HG03432 (cell line): ENCODE results near the gene COX6B1.
"Not testable (repeated sequence)": the region's sequence is repeated elsewhere in the genome, so short reads cannot be mapped to it uniquely, and the experiment has no call there.

Experiments
- ATAC-seq: cut with Tn5 transposase; IDR thresholded peaks from one replicate; pipeline ENCODE4 v1.9.1; 2021; ENCODE audit warnings: mild to moderate bottlenecking, moderate library complexity; ENCODE audit not compliant: unreplicated experiment

The COX6B1 gene

GRCh38 chr19:35665157-35665556 is 17.0 kb downstream of the COX6B1 start:
- ATAC-seq: no peak

- no peak for ATAC-seq
Measured at GRCh38 chr19:35665604-35666003, 17.5 kb downstream of the COX6B1 start.

- ATAC-seq: no peak
Measured at GRCh38 chr19:35666251-35666913, 18.3 kb downstream of the COX6B1 start, which contains the start of gene UPK1A. UPK1A (plus strand) TSS chr19:35666517; CDS start chr19:35666813, 296 bp downstream.

GRCh38 chr19:35669566-35669965 is 21.4 kb downstream of the COX6B1 start:
- ATAC-seq: no peak

- no peak for ATAC-seq
Measured at GRCh38 chr19:35669974-35670373, 21.9 kb downstream of the COX6B1 start.

GRCh38 chr19:35670686-35671085 is 22.6 kb downstream of the COX6B1 start:
- no peak for ATAC-seq

GRCh38 chr19:35671818-35672217 is 23.7 kb downstream of the COX6B1 start:
- no peak for ATAC-seq

GRCh38 chr19:35673121-35673804 is 25.1 kb downstream of the COX6B1 start:
- ATAC-seq: no peak

GRCh38 chr19:35675589-35676140 is 27.5 kb downstream of the COX6B1 start:
- no peak for ATAC-seq

- ATAC-seq: no peak
Measured at GRCh38 chr19:35689836-35690235, 41.7 kb downstream of the COX6B1 start.

GRCh38 chr19:35691106-35691505 is 43.0 kb downstream of the COX6B1 start:
- ATAC-seq: not testable (repeated sequence)

- no peak for ATAC-seq
Measured at GRCh38 chr19:35692010-35692409, 43.9 kb downstream of the COX6B1 start.

- ATAC-seq: no peak
Measured at GRCh38 chr19:35693422-35693821, 45.3 kb downstream of the COX6B1 start.

GRCh38 chr19:35693835-35694599 is 45.9 kb downstream of the COX6B1 start:
- ATAC-seq: peak; percentile 74

GRCh38 chr19:35695895-35696422 is 47.8 kb downstream of the COX6B1 start:
- no peak for ATAC-seq

GRCh38 chr19:35696835-35697234 is 48.7 kb downstream of the COX6B1 start:
- ATAC-seq: no peak

GRCh38 chr19:35702223-35703012 is 54.3 kb downstream of the COX6B1 start:
- ATAC-seq: peak; percentile 87

- no peak for ATAC-seq
Measured at GRCh38 chr19:35703343-35703742, 55.2 kb downstream of the COX6B1 start.

- no peak for ATAC-seq
Measured at GRCh38 chr19:35704218-35704617, 56.1 kb downstream of the COX6B1 start, which contains the start of gene ZBTB32. ZBTB32 (plus strand) TSS chr19:35704558; CDS start chr19:35714627, 10,069 bp downstream.
